Raji (cell line): ENCODE data around the gene NCBP1.

ENCODE experiments used
- POLR2A ChIP-seq: IDR thresholded peaks from 2 replicates; pipeline ENCODE4 v1.6.1; 2011; ENCODE audit warnings: low read depth, low read length, control low read depth; ENCODE audit not compliant: insufficient read depth

NCBP1 gene

DNA sequence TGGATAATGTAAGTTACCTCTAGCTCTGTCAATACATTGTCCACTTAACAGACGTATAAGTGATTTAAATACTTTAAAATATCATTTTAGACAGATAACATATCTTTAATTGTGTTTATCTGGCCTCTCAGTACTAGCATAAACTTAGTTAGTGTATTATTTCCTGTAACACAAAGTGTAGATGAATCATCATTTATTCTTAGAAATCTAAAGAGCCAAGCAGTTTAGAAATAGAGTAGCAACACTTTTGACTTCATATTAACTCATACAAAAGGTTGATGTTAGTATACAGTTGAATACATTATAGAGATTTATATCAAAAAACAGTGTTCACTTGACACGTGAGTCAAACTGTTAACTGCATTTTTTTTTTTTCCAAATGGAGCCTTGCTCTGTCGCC, 18.0 kb downstream of the NCBP1 start:
- TF ChIP-seq POLR2A: no peak

DNA sequence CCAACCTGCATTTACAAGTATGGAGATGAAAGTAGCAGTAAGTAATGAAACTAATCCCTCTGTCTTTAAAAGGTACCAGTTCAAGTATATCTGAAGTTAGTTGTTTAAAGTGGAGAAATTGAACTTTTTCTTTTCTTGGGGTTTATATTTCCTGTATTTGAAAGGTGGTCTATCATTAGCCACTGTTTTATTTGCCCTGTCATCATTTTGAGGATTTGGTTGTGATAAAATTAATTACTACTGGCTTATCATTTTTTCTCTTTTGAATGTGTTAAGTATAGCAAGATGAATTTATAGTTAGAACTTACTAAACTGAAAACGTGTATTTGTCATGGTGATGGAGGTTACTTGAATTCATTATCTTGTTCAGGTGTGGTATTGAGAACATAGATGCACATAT, 25.1 kb downstream of the NCBP1 start:
- TF ChIP-seq POLR2A: no peak

DNA sequence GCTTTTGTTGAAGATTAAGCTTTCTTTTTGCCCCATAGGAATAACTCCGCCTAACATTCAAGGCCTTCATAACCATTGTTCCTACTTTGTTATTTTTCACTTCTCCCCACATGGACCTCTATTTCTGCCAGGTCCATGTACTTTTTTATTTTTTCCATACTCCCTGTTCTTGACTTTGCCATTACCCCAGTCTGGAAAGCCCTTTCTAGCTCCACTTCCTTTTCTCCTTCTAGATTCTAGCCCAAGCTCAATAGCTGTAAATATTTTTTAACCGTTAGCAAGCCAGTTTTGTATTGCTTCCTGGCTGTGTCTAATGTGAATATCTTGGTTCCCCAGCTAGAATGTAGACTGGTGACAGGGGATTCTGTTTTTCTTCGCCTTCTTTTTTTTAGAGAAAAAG, 26.1 kb downstream of the NCBP1 start:
- no peak for TF ChIP-seq POLR2A

DNA sequence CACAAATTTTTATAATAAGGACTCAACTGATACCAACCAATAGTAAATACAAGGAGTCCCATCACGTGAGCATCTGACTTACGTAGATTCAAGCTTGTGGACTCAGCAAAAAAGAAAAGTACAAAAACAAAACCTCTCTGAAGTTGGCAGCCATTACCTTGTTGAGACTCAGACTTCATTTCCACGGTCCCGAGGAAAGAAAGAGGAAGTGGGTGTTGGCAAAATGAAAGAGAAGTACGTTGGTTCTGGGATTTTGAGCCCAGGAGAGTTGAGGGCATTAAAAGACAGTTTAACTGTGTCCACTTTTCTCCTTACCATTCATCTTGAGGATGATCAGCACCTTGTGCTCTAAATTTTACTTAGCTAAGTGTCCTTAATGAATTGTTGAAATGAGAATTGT, 26.7 kb downstream of the NCBP1 start:
- no peak for TF ChIP-seq POLR2A

DNA sequence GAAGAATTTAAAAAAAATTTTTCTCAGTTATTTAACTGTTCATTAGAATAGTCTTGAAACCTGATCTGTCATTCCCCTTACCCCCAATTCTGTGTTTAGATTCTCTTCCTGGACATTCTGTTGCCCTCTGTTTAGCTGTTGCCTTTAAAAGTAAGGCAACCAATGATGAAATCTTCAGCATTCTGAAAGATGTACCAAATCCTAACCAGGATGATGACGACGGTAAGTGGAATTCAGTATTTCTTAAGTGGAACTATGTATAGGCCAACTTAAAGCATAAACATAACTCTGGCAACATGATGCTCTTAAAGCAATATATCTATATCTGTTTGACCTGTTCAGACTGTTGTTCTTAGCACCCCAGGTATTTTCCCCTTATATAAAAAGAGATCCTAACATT, 27.2 kb downstream of the NCBP1 start:
- no peak for TF ChIP-seq POLR2A

DNA sequence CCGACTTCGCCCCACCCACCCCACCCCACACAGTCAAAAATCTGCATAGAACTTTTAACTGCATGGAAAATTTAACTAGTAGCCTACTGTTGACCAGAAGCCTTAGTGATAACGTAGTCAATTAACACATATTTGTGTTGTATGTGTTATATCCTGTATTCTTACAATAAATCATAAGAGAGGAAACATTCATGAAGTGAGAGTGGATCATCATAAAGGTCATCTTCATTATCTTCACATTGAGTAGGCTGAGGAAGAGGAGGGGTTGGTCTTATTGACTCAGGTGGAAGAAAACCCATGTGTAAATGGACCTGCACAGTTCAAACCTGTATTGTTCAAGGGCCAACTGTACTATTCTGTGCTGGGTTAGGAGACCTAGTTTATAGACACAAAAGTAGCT, 32.1 kb downstream of the NCBP1 start:
- no peak for TF ChIP-seq POLR2A

DNA sequence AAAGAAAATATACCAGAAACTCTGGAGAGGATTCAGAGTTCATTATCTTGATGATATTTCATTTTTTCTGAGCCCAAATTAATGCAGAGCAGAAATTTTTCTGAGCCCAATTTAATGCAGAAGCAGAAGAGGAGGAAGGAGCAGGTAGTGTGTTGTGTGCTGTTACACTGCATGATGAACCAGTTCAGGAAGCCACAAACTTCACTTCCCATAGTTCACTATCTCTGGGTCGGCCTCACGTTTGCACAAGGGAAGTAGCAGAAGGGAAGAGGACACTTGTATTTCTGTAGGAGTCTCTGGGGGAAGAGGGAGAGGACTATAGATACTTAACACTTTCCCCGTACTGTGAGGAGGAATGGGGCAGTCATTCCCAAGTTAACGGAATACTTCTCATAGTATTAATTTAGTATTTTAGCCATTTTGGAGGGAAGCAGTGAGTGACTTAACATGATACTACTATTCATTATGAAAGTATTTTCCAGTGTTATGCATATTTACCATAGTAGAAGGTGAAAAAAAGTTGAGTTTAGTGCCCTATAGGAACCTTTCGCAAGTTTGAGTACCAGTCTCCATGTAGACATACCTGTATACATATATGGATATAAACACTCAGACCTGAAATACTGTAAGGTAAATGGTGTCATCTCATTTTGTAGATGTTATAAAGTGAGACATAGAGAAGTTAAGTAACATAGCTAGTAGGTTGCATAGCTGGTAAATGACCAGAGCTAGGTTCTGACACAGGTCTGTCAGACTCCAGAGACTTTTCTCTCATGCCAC, 33.5 kb downstream of the NCBP1 start:
- no peak for TF ChIP-seq POLR2A

DNA sequence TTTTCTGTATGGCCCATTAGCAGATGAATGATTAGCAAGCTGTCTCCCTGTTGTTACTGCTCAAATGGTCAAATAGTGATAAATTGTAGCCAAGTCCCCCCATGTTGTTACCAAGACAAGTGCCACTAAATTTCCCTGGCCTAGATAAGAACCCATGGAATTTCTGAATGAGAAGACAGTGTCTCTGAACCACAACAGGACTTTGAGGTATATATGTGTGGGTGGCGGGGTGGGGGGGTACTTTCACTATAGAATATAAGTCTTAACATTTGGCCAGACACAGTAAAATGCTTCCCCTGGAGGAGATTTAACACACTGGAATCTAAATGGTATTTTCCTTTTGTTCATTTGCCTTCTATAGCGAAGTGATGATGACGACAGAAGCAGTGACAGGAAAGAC, 34.9 kb downstream of the NCBP1 start:
- TF ChIP-seq POLR2A: no peak

DNA sequence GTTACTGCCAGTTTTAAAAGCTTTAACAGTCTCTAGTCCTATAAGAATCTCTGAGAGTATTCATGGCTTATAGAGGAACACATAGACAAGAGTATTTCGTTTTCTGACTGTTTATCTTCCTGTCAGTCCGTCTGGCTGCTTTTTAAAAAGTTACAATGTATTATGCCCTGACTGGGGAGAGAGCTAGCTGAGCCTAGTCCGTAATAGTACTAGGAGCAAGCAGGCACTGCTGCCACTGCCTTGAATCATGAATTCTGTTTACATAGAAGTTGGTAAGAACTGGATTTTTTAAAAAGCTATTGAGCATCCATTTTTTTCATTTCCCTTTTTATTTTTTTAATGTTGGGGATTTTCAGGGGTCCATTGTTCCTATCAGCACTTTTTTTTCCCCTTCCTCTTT, 37.0 kb downstream of the NCBP1 start:
- TF ChIP-seq POLR2A: no peak

DNA sequence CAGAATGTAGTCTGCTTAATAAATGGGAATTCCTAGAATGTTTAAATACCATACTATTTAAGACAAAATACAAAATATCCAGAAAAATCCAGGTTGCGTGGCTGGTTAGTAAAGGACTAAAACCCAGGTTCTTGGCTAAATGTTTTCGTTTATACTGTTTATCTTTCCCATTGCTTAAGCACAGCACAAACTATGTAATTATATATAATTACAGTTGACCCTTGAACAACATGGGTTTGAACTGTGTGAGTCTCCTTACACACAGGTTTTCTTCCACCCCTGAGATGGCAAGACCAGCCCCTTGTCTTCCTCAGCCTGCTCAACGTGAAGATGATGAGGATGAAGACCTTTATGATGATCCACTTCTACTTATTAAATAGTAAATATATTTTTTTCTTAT, 38.8 kb downstream of the NCBP1 start:
- no peak for TF ChIP-seq POLR2A

DNA sequence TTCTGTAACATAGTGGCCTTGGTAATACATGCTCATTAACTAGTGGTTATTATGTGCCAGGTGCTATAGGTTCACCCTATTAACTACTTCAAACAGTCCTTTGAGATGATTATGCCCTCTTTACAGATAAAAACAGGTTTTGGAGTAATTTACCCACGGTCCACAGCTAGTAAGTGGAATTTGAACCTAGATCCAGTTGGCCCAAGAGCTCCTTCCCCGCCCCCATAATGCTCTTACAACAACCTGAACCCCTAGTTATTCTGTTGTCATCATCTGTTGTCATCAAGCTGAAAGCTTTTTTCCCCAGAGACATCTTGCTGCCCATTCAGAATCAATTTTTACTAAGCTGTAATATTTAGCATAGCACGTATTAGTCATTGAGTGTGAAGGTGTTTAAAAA, 40.3 kb downstream of the NCBP1 start:
- TF ChIP-seq POLR2A: no peak

DNA sequence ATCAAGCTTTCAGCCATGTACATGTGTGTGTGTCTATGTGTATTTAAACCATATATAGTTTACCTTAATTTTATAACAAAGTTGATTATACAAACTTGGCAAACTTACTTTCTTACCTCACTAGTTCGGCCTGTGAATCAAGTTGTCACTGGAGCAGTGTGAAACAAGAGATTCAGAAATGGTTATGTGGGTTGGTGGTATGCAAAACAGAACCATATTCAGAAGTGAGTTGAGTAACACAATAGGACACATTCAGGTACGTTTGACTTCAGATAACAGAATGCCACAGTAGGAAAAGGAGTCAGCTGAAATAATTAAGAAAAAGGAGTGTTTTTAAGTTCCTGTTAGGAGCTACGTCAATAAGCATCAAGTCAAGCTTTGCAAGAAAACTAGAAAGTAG, 42.0 kb downstream of the NCBP1 start:
- TF ChIP-seq POLR2A: no peak

DNA sequence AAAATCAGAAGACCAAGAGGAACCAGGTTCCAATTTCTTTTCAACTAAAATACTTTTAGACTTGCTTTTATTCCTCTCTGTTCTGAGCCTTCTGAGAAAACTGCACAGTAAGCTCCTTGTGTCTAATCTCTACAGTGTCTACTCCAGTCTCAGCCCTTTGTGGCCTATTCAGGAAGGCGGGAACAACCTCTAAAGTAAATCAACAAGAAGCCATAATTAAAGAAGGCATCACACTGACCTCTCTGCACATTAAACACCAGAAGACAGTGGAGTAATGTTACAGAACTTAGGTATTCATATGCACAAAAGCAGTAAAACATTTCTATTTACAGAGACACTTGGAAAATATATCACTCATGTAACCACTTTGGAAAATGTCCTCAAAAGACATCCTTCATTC, 48.6 kb downstream of the NCBP1 start:
- TF ChIP-seq POLR2A: no peak

DNA sequence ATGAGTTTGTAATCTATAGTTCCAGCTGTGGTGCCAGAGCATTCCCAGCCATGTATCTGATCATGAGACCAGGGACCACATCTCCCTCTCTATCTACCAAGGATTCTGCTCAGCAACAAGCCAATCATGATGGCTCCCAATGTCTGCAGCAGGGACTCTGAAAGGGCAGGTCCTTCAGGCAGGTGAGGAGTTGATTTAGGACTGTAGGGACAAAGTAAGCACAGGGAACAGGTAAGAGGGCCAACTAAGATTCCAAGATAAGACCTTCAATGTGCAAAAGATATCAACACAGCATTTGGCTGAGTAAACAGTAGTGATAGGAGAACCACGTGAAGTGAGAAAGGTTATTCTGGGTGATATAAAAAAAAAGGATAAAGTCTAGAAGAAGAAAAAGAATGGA, 55.0 kb downstream of the NCBP1 start:
- no peak for TF ChIP-seq POLR2A

DNA sequence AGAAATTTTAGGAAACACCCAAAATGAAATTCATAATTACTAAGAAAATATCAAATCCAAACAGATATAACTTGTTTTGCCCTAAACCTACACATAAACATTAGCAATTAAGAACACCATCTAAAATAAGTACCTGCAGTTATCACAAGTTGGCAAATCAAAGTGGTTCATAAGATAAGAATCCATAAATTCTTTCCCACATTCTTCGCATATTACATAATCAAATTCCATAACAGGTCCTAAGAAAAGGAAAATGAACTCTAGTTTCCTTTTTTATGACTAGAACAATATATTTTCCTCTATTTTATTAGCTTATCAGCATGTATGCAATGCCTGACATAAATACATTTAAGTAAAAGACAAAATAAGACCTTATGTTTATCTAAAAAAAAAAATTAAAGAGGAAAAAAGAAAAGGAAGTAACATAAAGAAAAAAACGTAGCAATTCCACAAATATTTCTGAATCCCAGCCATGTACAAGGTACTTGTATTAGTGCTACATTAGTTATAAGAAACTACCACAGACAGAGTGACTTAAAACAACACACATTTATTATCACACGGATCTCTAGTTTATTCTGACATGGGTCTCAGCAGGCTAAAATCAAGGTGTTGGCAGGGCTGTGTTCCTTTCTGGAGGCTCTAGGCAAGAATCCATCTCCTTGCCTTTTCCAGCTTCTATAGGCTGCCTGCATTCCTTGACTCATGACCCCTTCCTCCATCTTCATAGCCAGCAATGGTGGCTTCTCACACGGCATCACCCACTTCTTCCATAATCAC, 56.0 kb downstream of the NCBP1 start:
- no peak for TF ChIP-seq POLR2A

DNA sequence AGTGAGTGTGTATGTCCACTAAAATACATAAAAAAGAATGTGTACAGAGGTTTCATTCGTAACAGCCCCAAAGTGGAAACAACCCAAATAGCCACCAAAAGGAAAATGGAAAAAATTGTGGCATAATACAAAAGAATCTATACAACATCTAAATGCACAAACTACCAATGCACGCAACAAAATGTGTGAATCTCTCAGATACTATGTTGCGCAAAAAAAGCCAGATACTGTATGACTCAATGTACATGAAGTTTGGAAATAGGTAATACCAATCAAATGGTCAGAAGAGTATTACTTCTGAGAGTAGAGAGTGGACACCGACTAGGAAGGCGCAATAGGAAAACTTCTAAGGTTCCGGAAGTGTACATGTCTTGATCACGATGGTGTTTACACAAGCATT, 61.1 kb downstream of the NCBP1 start:
- no peak for TF ChIP-seq POLR2A
